ENCODE data around the gene CRIM1. TPM values are rescaled to one million over a fixed set of nuclear protein-coding genes. Genes with fewer than 3 reads are reported as not detected.

The CRIM1 gene
- total RNA-seq, 2 experiments from 2014 or later = 1.8 to 2.3 TPM

GRCh38 chr2:36547906-36548305 is 192.3 kb downstream of the CRIM1 start:
- no peaks in the 10 kb centered on the region for H3K27me3 Mint-ChIP-seq
- H3K36me3 Mint-ChIP-seq (ENCODE audit: low read depth) = peaks cover 21% of the 10 kb centered on the region
- no peak overlapping the region for H3K4me3 Mint-ChIP-seq
- CTCF ChIA-PET = interaction anchor here (1.1 kb wide), 1 partner anchor 11 kb away, joined by 3 read pairs; no protein-coding TSS in a partner anchor
- no peak overlapping the region for H3K27ac Mint-ChIP-seq
- no peak for DNase-seq
- H3K4me1 Mint-ChIP-seq = peaks cover 17% of the 10 kb centered on the region
- POLR2A ChIA-PET = interaction anchor here (0.7 kb wide), 1 partner anchor 101 kb away, joined by 3 read pairs; no protein-coding TSS in a partner anchor
- H3K9me3 Mint-ChIP-seq = no peaks in the 10 kb centered on the region

DNA sequence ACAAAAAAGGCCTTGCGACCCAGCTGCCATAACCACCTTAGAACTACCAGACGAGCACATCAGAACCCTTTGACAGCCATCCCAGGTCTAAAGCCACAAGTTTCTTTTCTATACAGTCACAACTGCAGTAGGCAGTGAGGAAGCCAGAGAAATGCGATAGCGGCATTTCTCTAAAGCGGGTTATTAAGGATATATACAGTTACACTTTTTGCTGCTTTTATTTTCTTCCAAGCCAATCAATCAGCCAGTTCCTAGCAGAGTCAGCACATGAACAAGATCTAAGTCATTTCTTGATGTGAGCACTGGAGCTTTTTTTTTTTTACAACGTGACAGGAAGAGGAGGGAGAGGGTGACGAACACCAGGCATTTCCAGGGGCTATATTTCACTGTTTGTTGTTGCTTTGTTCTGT is 193.6 kb downstream of the CRIM1 start:
- CTCF ChIA-PET = interaction anchor here (1.0 to 1.1 kb wide), 2 partner anchors 8 to 12 kb away, joined by 3 read pairs; no protein-coding TSS in a partner anchor

DNA sequence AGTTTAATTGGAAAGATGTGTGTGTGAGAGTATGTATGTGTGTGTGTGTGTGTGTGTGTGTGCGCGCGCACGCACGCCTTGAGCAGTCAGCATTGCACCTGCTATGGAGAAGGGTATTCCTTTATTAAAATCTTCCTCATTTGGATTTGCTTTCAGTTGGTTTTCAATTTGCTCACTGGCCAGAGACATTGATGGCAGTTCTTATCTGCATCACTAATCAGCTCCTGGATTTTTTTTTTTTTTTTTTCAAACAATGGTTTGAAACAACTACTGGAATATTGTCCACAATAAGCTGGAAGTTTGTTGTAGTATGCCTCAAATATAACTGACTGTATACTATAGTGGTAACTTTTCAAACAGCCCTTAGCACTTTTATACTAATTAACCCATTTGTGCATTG is 194.4 kb downstream of the CRIM1 start:
- Mint-ChIP-seq H3K27me3 (no peaks in the 10 kb centered on the region), H3K4me3 (no peak overlapping the region), H3K36me3 (ENCODE audit: low read depth) (peaks cover 19% of the 10 kb centered on the region), H3K4me1 (peaks cover 17% of the 10 kb centered on the region), H3K9me3 (no peaks in the 10 kb centered on the region), H3K27ac (no peak overlapping the region)
- POLR2A ChIA-PET = no interaction called here
- CTCF ChIA-PET = interaction anchor here (1.0 kb wide), 1 partner anchor 9 kb away, joined by 3 read pairs; no protein-coding TSS in a partner anchor
- no peak for DNase-seq

More for the DNA sequence above, 193.6 kb downstream of the CRIM1 start:
- POLR2A ChIA-PET = no interaction called here
- H3K4me3 Mint-ChIP-seq = peak overlapping the region; percentile 9
- peak; percentile 10 for DNase-seq
- H3K27me3 Mint-ChIP-seq = no peaks in the 10 kb centered on the region
- peaks cover 17% of the 10 kb centered on the region for H3K4me1 Mint-ChIP-seq
- peak overlapping the region; percentile 10 for H3K27ac Mint-ChIP-seq
- no peaks in the 10 kb centered on the region for H3K9me3 Mint-ChIP-seq
- H3K36me3 Mint-ChIP-seq (ENCODE audit: low read depth) = peaks cover 21% of the 10 kb centered on the region

- CTCF ChIA-PET = no interaction called here
- POLR2A ChIA-PET = no interaction called here
- no peaks in the 10 kb centered on the region for H3K27me3 Mint-ChIP-seq
Observed at GRCh38 chr2:36553683-36554082, 198.1 kb downstream of the CRIM1 start.

GRCh38 chr2:36554531-36554930 is 199.0 kb downstream of the CRIM1 start:
- POLR2A ChIA-PET = no interaction called here
- Mint-ChIP-seq H3K9me3 (no peaks in the 10 kb centered on the region), H3K27ac (no peak overlapping the region), H3K36me3 (ENCODE audit: low read depth) (peaks cover 8% of the 10 kb centered on the region), H3K27me3 (no peaks in the 10 kb centered on the region), H3K4me1 (peaks cover 5% of the 10 kb centered on the region), H3K4me3 (no peak overlapping the region)
- DNase-seq = no peak
- CTCF ChIA-PET = no interaction called here

More at GRCh38 chr2:36553683-36554082, 198.1 kb downstream of the CRIM1 start:
- Mint-ChIP-seq H3K4me1 (peaks cover 13% of the 10 kb centered on the region), H3K9me3 (no peaks in the 10 kb centered on the region), H3K27ac (no peak overlapping the region), H3K36me3 (ENCODE audit: low read depth) (peaks cover 11% of the 10 kb centered on the region), H3K4me3 (no peak overlapping the region)
- no peak for DNase-seq

DNA sequence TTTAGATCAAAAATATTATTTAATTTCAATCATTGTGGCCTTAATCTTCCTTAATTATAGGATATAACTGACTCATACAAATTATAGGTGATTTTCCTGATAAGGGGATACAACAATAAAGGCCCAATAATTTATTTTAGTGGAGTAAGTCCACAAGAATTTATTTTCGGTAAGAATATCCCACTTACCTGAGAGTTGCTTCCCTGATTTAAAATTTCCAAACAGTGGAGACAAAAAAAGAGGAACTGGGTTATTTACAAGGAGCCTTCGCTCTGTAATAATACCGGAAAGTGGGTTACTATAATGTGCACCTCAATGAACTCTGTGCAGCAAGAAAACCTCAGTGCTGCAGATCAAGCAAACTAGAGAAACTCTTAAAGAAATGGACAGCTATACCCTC is 200.2 kb downstream of the CRIM1 start:
- ChIA-PET POLR2A (no interaction called here), CTCF (interaction anchor here (0.9 kb wide), 1 partner anchor 31 kb away, joined by 3 read pairs; no protein-coding TSS in a partner anchor)
- Mint-ChIP-seq H3K9me3 (no peaks in the 10 kb centered on the region), H3K27me3 (no peaks in the 10 kb centered on the region), H3K27ac (no peak overlapping the region), H3K4me3 (no peak overlapping the region), H3K36me3 (ENCODE audit: low read depth) (peaks cover 8% of the 10 kb centered on the region), H3K4me1 (no peaks in the 10 kb centered on the region)
- DNase-seq = no peak

GRCh38 chr2:36556842-36557241 is 201.3 kb downstream of the CRIM1 start:
- no peak for DNase-seq
- Mint-ChIP-seq H3K27me3 (no peaks in the 10 kb centered on the region), H3K27ac (no peak overlapping the region), H3K9me3 (no peaks in the 10 kb centered on the region), H3K4me3 (no peak overlapping the region), H3K4me1 (no peaks in the 10 kb centered on the region), H3K36me3 (ENCODE audit: low read depth) (peaks cover 5% of the 10 kb centered on the region)
- CTCF ChIA-PET = interaction anchor here (0.9 to 1.1 kb wide), 2 partner anchors 30 to 38 kb away, joined by 3 read pairs; no protein-coding TSS in a partner anchor
- POLR2A ChIA-PET = no interaction called here

GRCh38 chr2:36559221-36559942 is 203.8 kb downstream of the CRIM1 start:
- no peaks in the 10 kb centered on the region for H3K9me3 Mint-ChIP-seq
- CTCF ChIA-PET = interaction anchor here (1.5 to 1.6 kb wide), 2 partner anchors 21 to 39 kb away, joined by 3 read pairs; partner anchors contain the start of gene FEZ2
- no peak for DNase-seq
- POLR2A ChIA-PET = no interaction called here
- H3K36me3 Mint-ChIP-seq (ENCODE audit: low read depth) = peaks cover 11% of the 10 kb centered on the region
- peaks cover 6% of the 10 kb centered on the region for H3K4me1 Mint-ChIP-seq
- H3K27ac Mint-ChIP-seq = no peak overlapping the region
- no peak overlapping the region for H3K4me3 Mint-ChIP-seq
- no peaks in the 10 kb centered on the region for H3K27me3 Mint-ChIP-seq

- Mint-ChIP-seq H3K4me1 (peaks cover 6% of the 10 kb centered on the region), H3K4me3 (no peak overlapping the region), H3K27me3 (no peaks in the 10 kb centered on the region), H3K36me3 (ENCODE audit: low read depth) (peaks cover 20% of the 10 kb centered on the region), H3K9me3 (no peaks in the 10 kb centered on the region), H3K27ac (no peak overlapping the region)
- DNase-seq = no peak
- POLR2A ChIA-PET = no interaction called here
- CTCF ChIA-PET = interaction anchor here (1.5 to 1.6 kb wide), 2 partner anchors 22 to 37 kb away, joined by 3 read pairs; partner anchors contain the start of gene FEZ2
Observed at GRCh38 chr2:36560726-36561125, 205.1 kb downstream of the CRIM1 start.

DNA sequence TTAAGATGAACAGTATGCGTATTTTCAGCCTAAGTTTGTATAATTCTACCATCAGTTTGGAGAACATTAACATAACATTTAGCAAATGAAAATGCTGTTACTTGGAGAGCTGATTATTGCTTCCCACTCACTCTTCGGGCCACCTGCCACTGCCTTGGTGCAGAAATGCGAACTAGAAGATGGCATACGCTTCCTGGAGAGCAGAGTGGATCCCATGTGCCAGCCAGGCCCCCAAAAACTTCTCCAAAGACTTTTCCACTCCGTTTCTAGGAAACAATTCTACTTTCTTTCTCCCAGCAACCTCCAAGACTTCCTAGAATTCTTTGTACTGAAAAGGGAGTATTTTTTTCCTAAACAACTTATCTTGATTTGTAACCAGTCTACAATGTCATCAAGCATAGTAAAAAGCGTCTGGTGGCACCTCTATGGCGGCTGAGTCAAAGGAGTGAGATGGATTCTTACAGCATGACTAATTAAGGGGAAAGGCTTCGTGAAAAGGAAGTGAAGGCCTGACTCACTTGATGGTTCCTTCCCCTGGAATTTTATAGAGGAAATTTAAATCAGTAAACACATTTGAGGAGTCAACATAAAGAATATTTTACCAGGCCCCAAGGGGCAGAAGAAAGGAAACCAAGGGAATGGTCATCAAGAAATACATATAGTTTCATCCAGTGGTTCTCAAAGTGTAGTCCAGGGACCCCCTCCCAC is 205.8 kb downstream of the CRIM1 start:
- POLR2A ChIA-PET = no interaction called here
- H3K36me3 Mint-ChIP-seq (ENCODE audit: low read depth) = peaks cover 18% of the 10 kb centered on the region

DNA sequence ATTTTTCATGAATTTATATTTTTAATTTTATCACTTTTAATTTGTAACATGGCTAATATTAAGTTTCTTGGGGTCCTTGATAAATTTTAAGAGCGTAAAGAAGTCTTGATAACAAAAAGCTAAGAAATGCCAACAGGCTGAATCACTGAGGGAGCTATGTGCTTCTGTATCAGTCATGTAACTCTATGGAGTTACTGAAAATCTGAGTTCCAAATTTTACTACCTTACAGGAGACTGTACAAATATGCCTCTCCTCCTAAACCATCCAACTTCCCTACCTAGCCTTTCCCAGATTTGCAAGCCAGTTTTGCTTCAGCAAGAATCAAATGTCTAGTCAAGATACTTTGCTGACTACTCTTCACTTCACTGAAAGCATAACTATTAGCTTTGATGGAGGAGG is 206.7 kb downstream of the CRIM1 start:
- H3K27ac Mint-ChIP-seq = no peak overlapping the region
- DNase-seq = no peak
- no peaks in the 10 kb centered on the region for H3K9me3 Mint-ChIP-seq
- H3K27me3 Mint-ChIP-seq = no peaks in the 10 kb centered on the region
- H3K4me1 Mint-ChIP-seq = peaks cover 6% of the 10 kb centered on the region
- no peak overlapping the region for H3K4me3 Mint-ChIP-seq
- H3K36me3 Mint-ChIP-seq (ENCODE audit: low read depth) = peaks cover 18% of the 10 kb centered on the region
- POLR2A ChIA-PET = no interaction called here
- CTCF ChIA-PET = no interaction called here

More for the DNA sequence above, 205.8 kb downstream of the CRIM1 start:
- DNase-seq = no peak
- H3K9me3 Mint-ChIP-seq = no peaks in the 10 kb centered on the region
- no peak overlapping the region for H3K27ac Mint-ChIP-seq
- peaks cover 6% of the 10 kb centered on the region for H3K4me1 Mint-ChIP-seq
- H3K4me3 Mint-ChIP-seq = no peak overlapping the region
- CTCF ChIA-PET = interaction anchor here (1.6 kb wide), 1 partner anchor 23 kb away, joined by 3 read pairs; no protein-coding TSS in a partner anchor
- H3K27me3 Mint-ChIP-seq = no peaks in the 10 kb centered on the region

- Mint-ChIP-seq H3K27me3 (no peaks in the 10 kb centered on the region), H3K9me3 (no peaks in the 10 kb centered on the region), H3K27ac (no peak overlapping the region), H3K4me1 (peaks cover 6% of the 10 kb centered on the region), H3K36me3 (ENCODE audit: low read depth) (peaks cover 18% of the 10 kb centered on the region), H3K4me3 (no peak overlapping the region)
- ChIA-PET POLR2A (no interaction called here), CTCF (interaction anchor here (0.7 to 1.5 kb wide), 3 partner anchors 11 to 57 kb away, joined by 3 to 4 read pairs (median 3); no protein-coding TSS in a partner anchor)
- no peak for DNase-seq
Observed at GRCh38 chr2:36562973-36563532, 207.5 kb downstream of the CRIM1 start.
